HG03520 (cell line): Measurements from ENCODE around the gene NOVA1.

ENCODE experiments used
- ATAC-seq: cut with Tn5 transposase; IDR thresholded peaks from one replicate; pipeline ENCODE4 v1.9.1; 2021; ENCODE audit warnings: mild to moderate bottlenecking, moderate library complexity; ENCODE audit not compliant: unreplicated experiment

Gene NOVA1

DNA sequence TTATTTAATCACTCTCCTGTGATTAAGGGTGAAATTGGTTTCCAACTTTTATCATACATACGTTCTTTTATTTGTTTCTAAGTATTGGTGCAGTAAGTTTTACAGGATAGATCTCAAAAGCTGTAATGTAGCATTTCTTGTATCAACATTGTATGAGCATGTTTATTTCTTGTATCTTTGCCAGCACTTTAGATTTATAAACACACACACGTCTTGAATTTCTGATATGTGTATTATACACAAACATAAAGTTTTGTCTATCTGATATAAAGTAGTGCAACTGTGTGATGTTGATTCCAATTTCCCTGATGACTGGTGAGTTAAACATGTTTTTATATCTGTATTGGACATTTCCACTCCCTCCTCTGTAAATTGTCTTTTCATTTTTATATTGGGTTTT is 134.7 kb downstream of the NOVA1 start:
- ATAC-seq, result no peak

DNA sequence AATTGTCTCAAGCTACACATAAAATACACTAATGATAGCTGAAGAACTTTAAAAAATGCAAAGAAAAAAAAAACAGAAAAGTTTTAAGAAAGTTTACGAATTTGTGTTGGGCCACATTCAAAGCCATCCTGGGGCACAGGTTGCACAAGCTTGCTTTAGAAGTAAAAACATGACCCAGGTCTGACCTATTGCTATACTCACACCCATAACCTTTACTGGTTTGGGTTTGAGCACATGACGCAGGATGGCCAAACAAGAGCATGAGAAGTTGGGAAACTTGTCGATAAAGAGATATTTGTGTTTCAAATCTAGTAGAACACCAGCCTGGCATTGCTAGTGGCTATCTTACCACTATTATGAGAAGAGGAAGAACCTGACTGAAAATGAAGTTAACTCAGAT is 143.7 kb downstream of the NOVA1 start:
- ATAC-seq, result no peak

DNA sequence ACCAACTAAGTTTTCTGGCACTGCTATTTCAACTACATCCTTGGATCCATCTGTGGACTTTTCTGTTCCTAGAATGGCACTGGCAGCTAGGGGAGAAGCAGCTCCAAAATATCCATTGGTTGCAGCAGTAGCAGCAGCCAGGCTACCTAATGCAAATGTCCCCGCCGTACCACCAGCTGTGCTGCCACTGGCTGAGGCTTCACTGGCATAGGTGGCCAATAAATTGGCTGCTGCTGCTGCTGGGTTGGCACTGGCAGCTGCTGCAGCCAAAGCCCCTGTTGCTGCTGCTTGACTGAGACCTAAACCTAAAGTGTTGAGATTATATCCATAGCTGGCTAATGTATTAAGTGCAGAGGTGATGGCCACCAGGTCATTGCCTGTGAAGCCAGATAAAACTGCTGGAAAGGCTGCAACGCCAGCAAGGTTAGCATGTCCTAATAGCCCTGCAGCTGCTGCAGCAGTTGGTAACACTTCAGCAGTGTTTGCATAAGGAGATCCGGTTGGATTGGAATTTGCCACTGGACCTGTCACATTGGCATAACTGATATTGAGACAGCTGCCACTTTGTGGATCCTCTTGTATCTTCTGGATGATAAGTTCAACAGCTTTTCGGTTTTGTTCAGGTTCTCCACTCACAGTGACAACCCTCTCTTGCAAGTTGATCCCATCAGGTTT is 149.5 kb downstream of the NOVA1 start:
- no peak for ATAC-seq

DNA sequence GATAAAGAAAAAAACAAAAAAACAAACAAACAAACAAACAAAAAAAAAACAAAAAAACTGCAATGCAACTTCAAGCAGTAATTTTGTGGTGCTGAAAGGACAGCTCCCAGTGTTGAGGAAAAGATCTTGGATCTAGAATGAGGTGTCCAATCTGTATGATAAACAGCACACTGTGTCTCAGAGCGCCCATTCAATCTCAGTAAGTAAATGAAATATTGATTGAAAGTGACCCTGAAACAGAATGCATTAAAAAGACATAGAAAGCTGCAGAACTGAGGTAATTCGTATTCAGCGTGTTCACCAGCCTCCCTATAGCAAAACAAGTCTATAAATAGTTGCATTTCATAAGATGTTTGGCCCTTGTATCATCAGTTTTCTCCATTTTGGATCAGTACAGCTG is 153.0 kb downstream of the NOVA1 start:
- no peak for ATAC-seq

DNA sequence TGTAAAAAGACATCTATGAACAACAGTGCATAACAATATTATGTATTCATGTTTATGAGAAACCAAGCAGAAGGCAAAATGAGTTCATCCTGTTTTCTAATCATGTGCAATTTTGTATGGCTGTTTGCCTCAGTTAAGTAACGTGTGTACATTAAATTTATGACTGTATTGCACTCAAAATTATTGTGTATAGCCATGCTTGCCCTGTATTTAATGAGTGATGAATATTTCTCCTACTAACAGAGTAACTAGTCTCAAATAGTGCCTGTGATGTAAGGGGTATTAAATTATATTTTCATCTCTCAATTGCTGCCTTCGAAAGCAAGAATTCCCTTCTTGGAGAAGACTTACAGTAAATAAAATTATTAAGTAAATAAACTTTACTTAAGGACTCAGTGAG is 154.2 kb downstream of the NOVA1 start:
- ATAC-seq, result no peak

DNA sequence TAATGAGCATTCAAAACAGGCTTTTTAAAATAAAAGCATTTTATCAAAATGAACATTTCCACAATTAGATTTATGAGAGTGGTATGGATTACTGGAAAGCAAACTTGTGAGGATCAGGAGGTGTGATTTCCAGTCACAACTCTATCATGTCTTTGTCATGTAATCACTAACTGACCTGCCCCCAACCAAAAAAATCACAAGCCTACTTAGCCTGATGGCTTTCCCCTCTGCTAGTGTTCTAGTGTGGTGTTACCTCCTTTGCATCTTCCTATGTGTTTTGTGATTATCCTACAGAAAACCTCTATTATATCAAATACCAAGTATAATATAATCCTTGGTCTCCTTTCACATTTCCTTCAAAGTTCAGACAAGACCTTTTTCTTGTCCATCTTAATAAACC is 168.6 kb downstream of the NOVA1 start:
- ATAC-seq, result no peak

DNA sequence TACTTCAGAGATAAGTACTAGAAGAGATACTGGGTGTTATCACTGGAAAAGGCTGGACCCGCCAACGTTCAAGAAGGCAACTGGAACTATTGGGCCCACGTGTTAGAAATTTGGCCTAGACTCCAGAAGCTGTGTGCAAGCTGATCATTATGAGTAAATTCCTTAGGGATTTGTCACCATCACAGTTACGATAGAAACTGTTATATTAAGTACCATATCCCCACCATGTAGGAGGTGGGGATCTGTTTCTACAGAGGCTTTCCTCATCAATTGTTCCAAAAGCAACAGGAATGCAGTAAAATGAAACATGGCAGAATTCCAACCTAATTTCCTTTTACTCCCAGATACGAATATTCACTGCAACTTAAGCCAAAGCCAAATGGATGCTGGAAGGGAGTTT is 170.7 kb downstream of the NOVA1 start:
- no peak for ATAC-seq

DNA sequence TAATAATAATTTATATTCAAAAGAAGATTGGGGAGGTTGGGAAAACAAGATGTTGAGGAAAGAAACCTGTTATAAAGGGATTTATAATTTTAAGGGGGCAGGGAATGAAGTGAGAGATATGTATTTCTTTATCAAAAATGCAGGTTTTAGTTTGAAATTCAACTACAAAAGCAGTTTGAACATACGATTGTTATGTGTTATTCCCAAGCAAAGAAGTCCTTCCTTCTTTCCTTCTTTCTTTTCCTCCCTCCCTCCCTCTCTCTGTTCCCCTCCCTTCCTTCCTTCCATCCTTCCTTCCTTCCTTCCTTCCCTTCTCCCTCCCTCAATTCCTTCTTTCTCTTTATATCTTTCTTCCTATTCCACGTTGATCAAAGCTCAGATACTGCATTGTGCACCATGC is 173.3 kb downstream of the NOVA1 start:
- ATAC-seq, result no peak

DNA sequence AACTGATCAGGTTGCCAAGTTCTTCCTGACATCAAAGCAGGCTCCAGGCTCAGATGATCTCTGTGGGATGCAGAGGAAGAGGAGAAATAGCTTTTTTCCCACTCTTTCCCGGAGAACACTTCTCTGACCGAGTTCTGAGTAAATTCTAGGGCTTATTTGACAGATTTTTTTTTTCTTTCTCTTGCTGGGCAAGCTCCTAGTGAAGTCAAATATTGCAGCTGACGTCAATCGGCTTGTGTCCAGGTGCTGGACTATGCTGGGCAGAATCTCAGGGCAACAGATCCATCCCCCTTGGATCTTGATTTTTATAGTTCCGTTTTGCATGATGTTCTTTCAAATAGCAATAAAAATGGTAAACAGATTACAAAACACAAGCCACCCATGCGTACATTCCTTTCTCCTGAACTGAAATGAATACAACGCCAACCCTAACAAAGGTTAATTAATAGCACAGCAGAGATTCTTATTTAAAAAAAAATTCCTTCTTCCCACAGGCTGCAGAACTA is 182.2 kb downstream of the NOVA1 start:
- no peak for ATAC-seq

DNA sequence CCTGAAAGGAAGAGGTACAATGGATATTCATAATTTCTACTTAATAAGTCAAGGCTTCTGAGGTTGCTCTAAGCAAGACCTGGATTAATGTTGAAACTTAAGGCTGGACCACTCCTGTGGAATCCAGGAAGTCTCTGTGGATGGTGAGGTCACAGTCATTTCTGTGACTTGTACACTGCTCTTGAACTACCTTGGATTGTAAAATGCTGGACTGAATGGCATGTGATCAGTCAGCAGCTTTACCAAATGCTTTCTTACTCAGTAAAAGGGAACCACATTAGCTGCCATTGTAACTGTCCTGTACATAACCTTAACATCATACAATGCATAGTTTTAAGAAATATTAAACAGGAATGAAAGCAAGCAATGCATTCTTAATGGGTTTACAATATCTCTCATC is 182.9 kb downstream of the NOVA1 start:
- ATAC-seq, result no peak

DNA sequence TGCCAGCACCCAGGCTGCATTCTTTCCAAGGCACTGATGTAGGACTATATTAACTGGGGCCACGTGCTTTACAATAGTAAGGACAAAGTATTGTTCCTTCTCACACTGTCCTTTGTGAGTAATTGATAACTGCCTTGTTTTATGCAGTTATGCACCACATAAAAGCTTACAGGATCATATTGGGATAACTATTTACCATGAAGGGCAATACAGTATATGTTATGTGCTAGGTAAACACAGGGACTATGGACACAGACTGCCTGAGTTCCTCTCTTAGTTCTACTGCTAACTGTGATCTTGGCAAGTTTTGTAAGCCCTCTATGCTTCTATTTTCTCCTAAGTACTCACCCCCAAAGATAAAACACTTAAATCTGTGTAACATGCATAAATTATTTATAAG is 183.7 kb downstream of the NOVA1 start:
- no peak for ATAC-seq

DNA sequence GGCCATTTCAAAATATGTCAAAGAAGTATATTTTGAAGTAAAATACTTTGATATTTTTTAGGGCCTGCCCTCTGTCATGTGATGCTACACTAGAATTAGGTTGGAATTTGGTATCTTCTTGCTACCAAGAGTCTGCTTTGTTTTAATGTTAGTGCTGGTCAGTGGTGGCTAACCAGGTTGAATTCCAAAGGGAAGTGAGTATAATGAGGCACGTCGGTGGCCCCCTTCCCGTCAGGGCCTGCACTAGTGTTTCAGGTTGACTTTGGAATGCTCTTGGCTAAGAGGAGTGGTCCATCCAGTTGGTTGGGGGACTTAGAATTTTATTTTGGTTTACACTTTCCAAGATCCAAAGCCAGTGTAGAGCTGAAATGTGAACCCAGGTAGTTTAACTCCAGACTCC is 185.4 kb downstream of the NOVA1 start:
- ATAC-seq, result no peak

DNA sequence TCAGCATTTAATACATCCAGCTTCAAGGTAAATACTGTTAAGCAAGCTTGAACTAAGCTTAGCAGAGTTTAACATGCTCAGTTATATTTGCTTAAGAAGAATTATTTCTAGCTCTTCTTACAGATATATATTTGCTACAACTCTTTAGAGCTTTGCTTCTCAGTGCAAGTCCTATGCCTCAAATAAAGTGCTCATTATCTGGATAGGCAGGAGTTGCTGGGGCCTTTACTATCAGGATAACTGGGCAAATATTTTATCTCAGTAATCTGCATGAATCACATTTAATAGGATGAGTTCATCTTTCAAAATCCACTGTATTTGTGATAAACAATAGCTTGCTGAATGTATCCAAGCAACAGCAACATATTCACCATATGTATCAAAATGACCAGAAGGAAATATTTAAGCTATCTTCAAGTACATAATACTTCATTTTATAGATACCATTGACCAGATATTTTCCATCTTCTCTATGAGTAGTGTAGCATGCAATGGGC is 187.6 kb downstream of the NOVA1 start:
- ATAC-seq, result no peak

DNA sequence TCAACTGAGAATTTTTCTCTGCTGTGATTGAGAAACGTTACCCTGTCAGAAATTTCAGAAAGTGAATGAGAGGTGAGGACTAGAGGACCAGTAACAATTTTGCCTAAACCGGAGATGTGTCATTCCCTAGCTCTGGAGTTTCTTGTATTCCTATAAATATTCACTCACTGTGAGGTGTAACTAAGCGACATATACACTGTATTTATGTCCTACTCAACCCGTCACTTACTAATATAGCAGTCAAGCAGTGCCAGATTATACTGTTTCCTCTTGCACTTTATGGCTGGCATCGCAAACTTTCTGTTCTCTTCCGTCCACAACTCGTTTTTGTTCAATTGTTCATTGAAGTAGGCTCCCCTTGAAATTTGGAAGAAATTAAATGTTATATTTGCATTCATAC is 192.9 kb downstream of the NOVA1 start:
- no peak for ATAC-seq

DNA sequence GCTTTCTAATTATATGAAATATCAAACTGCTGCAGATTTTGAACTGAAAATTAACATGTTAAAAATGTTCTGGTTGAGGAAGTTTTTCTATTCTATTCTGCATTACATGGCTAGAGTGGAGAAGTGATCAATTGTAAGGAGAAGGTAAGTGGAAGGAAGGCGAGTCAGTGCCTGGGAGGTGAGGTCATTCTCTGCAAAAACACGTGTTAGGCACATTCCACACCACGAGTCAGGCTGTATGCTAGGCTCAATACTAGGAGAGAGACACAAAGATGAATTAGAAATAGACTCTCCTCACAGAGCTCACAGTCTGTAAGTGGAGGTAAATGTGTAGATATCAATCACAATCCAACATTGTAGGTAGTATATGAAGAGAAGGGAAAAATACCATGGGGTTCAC is 194.1 kb downstream of the NOVA1 start:
- ATAC-seq, result no peak

DNA sequence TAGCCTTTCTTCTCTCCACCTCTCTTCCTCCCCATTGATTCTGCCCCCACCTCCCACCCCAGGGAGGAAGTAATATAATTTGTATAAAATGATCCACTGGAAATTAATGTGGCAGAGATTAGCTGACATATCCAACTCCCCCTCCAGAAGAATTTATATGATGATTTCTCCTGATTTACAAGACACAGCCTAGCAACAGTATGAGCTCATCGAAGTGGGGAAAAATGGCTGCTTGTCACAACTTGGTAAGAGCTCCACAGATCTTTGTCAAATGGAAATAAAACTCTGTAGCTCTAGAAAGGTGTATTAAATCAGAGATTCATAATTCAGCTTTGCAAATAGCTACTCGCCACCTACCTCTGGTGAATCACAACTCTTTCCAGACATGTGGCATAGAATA is 195.7 kb downstream of the NOVA1 start:
- ATAC-seq, result no peak

DNA sequence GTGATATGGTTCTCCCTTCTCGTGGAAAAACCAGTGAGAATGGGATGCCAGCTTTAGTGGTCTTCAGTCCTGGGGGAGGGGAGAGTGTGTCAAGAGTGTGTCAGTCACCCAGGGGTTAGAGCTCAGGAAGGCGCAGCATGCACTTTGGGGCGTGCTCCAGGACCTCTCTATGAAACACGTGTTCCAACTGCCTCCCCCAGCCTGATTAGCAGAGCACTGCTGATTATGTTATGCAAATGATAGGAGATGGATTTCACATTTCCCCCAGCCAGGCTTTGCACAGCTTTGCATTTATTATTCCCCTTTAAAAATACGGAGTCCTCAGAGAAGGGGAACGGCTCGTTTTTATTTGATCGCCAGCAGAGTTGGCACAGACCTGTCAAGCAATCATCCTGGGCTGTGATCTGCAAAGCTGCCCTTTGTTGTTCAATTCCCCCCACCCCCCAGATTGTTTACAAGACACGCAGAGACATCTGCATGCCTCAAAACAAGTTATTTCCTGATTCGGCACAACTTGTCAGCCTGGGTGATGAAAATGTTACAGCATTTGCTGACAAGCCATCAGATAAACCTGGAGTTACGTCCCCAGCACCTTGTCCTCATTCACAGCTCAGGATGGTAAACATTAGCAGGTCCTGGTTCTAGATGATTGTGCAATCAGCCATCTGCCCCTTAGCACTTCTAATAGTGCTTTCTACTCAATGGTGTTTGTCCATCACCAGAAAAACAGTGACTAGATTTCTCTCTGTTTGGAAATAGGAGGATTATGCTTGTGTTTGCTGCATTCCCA is 196.5 kb downstream of the NOVA1 start:
- no peak for ATAC-seq

DNA sequence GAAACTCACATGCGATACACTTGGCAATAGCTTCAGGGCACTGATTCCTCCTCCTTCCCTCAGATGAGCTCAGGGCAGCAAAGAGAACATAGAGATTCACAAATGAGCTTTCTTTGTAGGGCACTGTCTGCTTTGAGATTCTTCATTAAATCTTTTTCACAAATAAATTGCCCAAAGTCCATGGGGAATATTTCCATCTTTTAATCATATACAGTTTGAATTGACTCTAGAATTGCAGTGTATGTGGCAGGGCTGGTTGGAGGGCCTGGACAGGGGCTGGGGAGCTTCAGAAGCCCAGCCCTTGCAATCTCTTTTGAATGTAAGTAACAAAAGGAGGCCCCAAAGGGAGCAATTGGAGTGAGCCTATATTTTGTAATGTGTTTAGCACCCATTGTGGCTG is 197.5 kb downstream of the NOVA1 start:
- ATAC-seq, result no peak

DNA sequence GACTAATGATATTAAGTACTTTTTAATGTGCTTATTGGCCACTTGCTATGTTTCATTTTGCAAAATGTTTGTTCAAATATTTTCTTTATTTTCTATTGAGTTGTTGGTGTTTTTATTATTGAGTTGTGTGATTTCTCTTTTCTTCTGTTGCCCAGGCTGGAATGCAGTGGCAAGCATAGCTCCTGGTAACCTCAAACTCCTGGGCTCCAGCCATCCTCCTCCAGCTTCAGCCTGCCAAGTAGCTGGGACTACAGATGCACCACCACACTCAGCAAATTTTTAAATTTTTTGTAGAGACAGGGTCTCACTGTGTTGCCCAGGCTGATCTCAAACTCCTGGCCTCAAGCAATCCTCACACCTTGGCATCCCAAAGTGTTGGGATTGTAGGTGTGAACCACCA is 199.2 kb downstream of the NOVA1 start:
- no peak for ATAC-seq
